Thoracic aorta (tissue), 2 donors: ENCODE measurements around the gene CTXN1. TPM values are rescaled to one million over a fixed set of nuclear protein-coding genes. Genes with fewer than 3 reads are reported as not detected.

Source experiments
- ATAC-seq: fragments of 150-250 bp; one replicate; pipeline ENCODE4 v1.8.0; 2017; ENCODE audit warnings: low read depth; ENCODE audit not compliant: insufficient number of reproducible peaks, low FRiP score
- DNase-seq: peaks from one replicate; pipeline ENCODE4 v3.0.0-alpha.2; 2020; ENCODE audit warnings: low spot score
- H3K27ac ChIP-seq, 2 donors: fragments of 200-600 bp; sonication (generic); 1 replicate in 1 of 2; 2 replicates in 1 of 2; pipeline ENCODE4 v1.5.1; 2016; ENCODE audit warnings: mild to moderate bottlenecking in 2 of 2, moderate library complexity in 2 of 2
- H3K27me3 ChIP-seq: fragments of 200-600 bp; sonication (generic); replicated peaks from 2 replicates; pipeline ENCODE4 v1.6.0; 2016; ENCODE audit warnings: mild to moderate bottlenecking; ENCODE audit not compliant: insufficient read depth
- H3K36me3 ChIP-seq: fragments of 200-600 bp; sonication (generic); one replicate; pipeline ENCODE4 v1.5.1; 2016
- H3K4me1 ChIP-seq, 2 donors: fragments of 200-600 bp; sonication (generic); 1 replicate in 1 of 2; 2 replicates in 1 of 2; pipeline versions ENCODE4 v1.5.1 to v1.6.0; 2016; ENCODE audit warnings: low read depth in 2 of 2, mild to moderate bottlenecking in 1 of 2; ENCODE audit not compliant: control insufficient read depth in 1 of 2
- H3K4me3 ChIP-seq: fragments of 200-600 bp; sonication (generic); 2 replicates; pipeline ENCODE4 v1.5.1; 2016; ENCODE audit warnings: mild to moderate bottlenecking
- H3K9me3 ChIP-seq: fragments of 200-600 bp; sonication (generic); 2 replicates; pipeline ENCODE4 v1.5.1; 2016
- CTCF ChIP-seq: fragments of 200-600 bp; sonication (generic); IDR thresholded peaks from one replicate; pipeline ENCODE4 v1.5.1; 2019; ENCODE audit warnings: antibody characterized with exemption
- total RNA-seq, 2 donors: library from RNA; depleted of rRNA; stranded (reverse); fragments of >200 nt; gene quantifications; one replicate each; pipeline versions ENCODE4 v1.1.0 to v1.2.3, GENCODE V29; 2016

Gene CTXN1
- total RNA-seq, 2 donors from 2014 or later = 0.54 TPM; not detected in 1

- no peaks in the 10 kb centered on the region for H3K9me3 ChIP-seq
- DNase-seq (no peak), ATAC-seq (no peak)
- H3K27ac ChIP-seq = no peak overlapping the region
- H3K36me3 ChIP-seq = no peaks in the 10 kb centered on the region
- H3K4me1 ChIP-seq = peaks cover 4 to 6% of the 10 kb centered on the region in 2 donors
- H3K4me3 ChIP-seq = no peak overlapping the region
- TF ChIP-seq CTCF = no peak
- H3K27me3 ChIP-seq = no peaks in the 10 kb centered on the region
Observed at GRCh38 chr19:7885818-7886217, 40.1 kb downstream of the CTXN1 start.

- Histone ChIP-seq H3K27me3 (no peaks in the 10 kb centered on the region), H3K4me3 (no peak overlapping the region), H3K36me3 (no peaks in the 10 kb centered on the region), H3K9me3 (no peaks in the 10 kb centered on the region), H3K4me1 (peaks cover 4 to 6% of the 10 kb centered on the region in 2 donors), H3K27ac (no peak overlapping the region)
- no peak for DNase-seq
- no peak for ATAC-seq
- no peak for TF ChIP-seq CTCF
Observed at GRCh38 chr19:7883796-7884570, 42.0 kb downstream of the CTXN1 start.

- no peak overlapping the region for H3K4me3 ChIP-seq
- no peaks in the 10 kb centered on the region for H3K9me3 ChIP-seq
- DNase-seq (no peak), ATAC-seq (no peak)
- no peak for TF ChIP-seq CTCF
- no peaks in the 10 kb centered on the region for H3K36me3 ChIP-seq
- no peak overlapping the region for H3K27ac ChIP-seq
- no peaks in the 10 kb centered on the region for H3K27me3 ChIP-seq
- no peaks in the 10 kb centered on the region for H3K4me1 ChIP-seq
Observed at GRCh38 chr19:7883105-7883504, 42.8 kb downstream of the CTXN1 start.

- no peak for TF ChIP-seq CTCF
- ATAC-seq (no peak), DNase-seq (no peak)
- H3K27me3 ChIP-seq = no peaks in the 10 kb centered on the region
- no peak overlapping the region for H3K27ac ChIP-seq
- no peaks in the 10 kb centered on the region for H3K9me3 ChIP-seq
- H3K4me3 ChIP-seq = no peak overlapping the region
- no peaks in the 10 kb centered on the region for H3K36me3 ChIP-seq
- no peaks in the 10 kb centered on the region for H3K4me1 ChIP-seq
Observed at GRCh38 chr19:7881910-7882309, 44.0 kb downstream of the CTXN1 start.

- no peaks in the 10 kb centered on the region for H3K36me3 ChIP-seq
- no peaks in the 10 kb centered on the region for H3K9me3 ChIP-seq
- ATAC-seq (no peak), DNase-seq (no peak)
- H3K4me1 ChIP-seq = no peaks in the 10 kb centered on the region
- H3K27me3 ChIP-seq = no peaks in the 10 kb centered on the region
- H3K4me3 ChIP-seq = no peak overlapping the region
- no peak overlapping the region for H3K27ac ChIP-seq
- TF ChIP-seq CTCF = no peak
Observed at GRCh38 chr19:7879836-7880235, 46.1 kb downstream of the CTXN1 start.
